Measurements from ENCODE around the gene EML6. TPM values are rescaled to one million over a fixed set of nuclear protein-coding genes. Genes with fewer than 3 reads are reported as not detected.

The EML6 gene
- total RNA-seq, 1 donor from 2014 or later, result 0.90 TPM

DNA sequence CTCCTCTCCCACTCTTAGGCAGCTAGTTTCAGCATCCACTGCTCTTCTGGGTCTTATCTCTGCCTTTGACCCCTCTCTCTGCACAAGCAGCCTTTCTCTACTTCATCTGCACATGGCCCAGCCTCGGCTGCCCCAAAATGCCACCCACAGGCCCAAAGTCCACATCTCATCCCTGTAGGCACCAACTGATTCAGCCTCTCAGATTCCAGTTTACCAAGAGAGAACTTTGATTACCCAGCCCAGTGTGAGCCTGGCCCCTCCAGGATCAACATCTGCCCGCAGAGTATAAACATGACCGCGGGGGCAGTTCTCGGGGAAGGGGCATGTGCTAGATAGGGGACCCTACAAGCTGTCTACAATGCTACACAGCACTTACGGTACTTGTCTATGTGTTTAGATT is 185.1 kb downstream of the EML6 start:
- Mint-ChIP-seq H3K9me3 (ENCODE audit: unreplicated experiment) (no peaks in the 10 kb centered on the region), H3K36me3 (ENCODE audit: low read depth, unreplicated experiment) (no peaks in the 10 kb centered on the region), H3K4me1 (ENCODE audit: unreplicated experiment) (no peaks in the 10 kb centered on the region), H3K4me3 (ENCODE audit: unreplicated experiment) (no peak overlapping the region), H3K27ac (ENCODE audit: unreplicated experiment) (no peak overlapping the region), H3K27me3 (ENCODE audit: unreplicated experiment) (no peaks in the 10 kb centered on the region)
- DNase-seq (ENCODE audit: low spot score), result no peak
- TF ChIP-seq, protein P1, sequence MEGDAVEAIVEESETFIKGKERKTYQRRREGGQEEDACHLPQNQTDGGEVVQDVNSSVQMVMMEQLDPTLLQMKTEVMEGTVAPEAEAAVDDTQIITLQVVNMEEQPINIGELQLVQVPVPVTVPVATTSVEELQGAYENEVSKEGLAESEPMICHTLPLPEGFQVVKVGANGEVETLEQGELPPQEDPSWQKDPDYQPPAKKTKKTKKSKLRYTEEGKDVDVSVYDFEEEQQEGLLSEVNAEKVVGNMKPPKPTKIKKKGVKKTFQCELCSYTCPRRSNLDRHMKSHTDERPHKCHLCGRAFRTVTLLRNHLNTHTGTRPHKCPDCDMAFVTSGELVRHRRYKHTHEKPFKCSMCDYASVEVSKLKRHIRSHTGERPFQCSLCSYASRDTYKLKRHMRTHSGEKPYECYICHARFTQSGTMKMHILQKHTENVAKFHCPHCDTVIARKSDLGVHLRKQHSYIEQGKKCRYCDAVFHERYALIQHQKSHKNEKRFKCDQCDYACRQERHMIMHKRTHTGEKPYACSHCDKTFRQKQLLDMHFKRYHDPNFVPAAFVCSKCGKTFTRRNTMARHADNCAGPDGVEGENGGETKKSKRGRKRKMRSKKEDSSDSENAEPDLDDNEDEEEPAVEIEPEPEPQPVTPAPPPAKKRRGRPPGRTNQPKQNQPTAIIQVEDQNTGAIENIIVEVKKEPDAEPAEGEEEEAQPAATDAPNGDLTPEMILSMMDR (IDR thresholded peaks at IDR 0.05; ENCODE audit: unreplicated experiment), result no peak

DNA sequence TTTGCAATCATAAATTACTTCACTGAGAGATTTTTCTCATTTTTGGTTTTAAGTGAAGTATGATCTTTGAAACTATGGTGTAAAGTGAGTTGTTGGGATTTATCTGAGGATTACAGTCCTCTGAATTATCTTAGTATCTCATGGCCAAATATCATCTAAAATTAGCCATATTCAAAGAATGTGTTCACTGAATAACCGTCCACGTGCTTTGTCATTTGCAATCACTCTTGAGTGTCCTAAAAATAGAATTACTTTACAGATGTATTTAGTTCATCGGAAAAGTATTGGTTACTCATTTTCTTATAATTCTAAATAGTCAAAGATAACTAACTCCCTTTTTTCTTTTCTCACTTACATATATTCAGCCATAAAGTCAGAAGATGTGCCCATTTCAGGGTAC is 185.5 kb downstream of the EML6 start:
- TF ChIP-seq, protein P1 (IDR thresholded peaks at IDR 0.05; ENCODE audit: unreplicated experiment), result no peak
- Mint-ChIP-seq H3K4me1 (ENCODE audit: unreplicated experiment) (no peaks in the 10 kb centered on the region), H3K36me3 (ENCODE audit: low read depth, unreplicated experiment) (no peaks in the 10 kb centered on the region), H3K9me3 (ENCODE audit: unreplicated experiment) (no peaks in the 10 kb centered on the region), H3K27me3 (ENCODE audit: unreplicated experiment) (no peaks in the 10 kb centered on the region), H3K27ac (ENCODE audit: unreplicated experiment) (no peak overlapping the region), H3K4me3 (ENCODE audit: unreplicated experiment) (no peak overlapping the region)
- no peak for DNase-seq (ENCODE audit: low spot score)

DNA sequence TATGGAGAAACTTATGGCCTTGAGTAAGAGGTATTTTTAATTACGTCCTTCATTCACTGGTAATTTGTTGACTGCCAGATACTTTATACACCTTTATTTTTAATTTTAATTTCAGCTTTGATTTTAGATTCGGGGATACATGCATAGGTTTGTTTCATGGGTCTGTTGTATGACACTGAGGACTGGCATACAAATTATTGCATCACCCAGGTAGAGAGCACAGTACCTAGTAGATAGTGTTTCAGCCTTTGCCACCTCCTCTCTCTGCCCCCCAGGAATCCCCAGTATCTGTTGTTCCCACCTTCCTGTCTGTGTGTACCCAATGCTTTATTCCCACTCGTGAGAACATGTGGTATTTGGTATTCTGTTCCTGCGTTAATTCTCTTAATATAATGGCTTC is 188.8 kb downstream of the EML6 start:
- H3K9me3 Mint-ChIP-seq (ENCODE audit: unreplicated experiment), result no peaks in the 10 kb centered on the region
- H3K27me3 Mint-ChIP-seq (ENCODE audit: unreplicated experiment), result no peaks in the 10 kb centered on the region
- TF ChIP-seq, protein P1 (IDR thresholded peaks at IDR 0.05; ENCODE audit: unreplicated experiment), result no peak
- H3K36me3 Mint-ChIP-seq (ENCODE audit: low read depth, unreplicated experiment), result no peaks in the 10 kb centered on the region
- no peaks in the 10 kb centered on the region for H3K4me1 Mint-ChIP-seq (ENCODE audit: unreplicated experiment)
- no peak for DNase-seq (ENCODE audit: low spot score)
- H3K4me3 Mint-ChIP-seq (ENCODE audit: unreplicated experiment), result no peak overlapping the region
- H3K27ac Mint-ChIP-seq (ENCODE audit: unreplicated experiment), result no peak overlapping the region

DNA sequence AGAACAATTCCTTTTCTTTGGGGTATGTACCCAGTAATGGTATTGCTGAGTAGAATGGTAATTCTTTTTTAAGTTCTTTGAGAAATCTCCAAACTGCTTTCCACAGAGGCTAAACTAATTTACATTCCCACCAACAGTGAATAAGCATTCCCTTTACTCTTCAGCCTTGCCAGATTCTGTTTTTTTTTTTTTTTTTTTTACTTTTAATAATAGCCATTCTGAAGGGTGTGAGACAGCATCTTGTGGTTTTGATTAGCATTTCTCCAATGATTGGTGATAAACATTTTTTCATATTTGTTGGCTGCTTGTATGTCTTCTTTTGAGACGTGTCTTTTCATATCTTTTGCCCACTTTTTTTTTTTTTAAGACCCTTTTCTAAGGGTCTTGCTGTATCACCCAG is 189.4 kb downstream of the EML6 start:
- no peaks in the 10 kb centered on the region for H3K9me3 Mint-ChIP-seq (ENCODE audit: unreplicated experiment)
- H3K36me3 Mint-ChIP-seq (ENCODE audit: low read depth, unreplicated experiment), result no peaks in the 10 kb centered on the region
- DNase-seq (ENCODE audit: low spot score), result no peak
- TF ChIP-seq, protein P1 (IDR thresholded peaks at IDR 0.05; ENCODE audit: unreplicated experiment), result no peak
- H3K27ac Mint-ChIP-seq (ENCODE audit: unreplicated experiment), result no peak overlapping the region
- no peaks in the 10 kb centered on the region for H3K27me3 Mint-ChIP-seq (ENCODE audit: unreplicated experiment)
- H3K4me3 Mint-ChIP-seq (ENCODE audit: unreplicated experiment), result no peak overlapping the region
- no peaks in the 10 kb centered on the region for H3K4me1 Mint-ChIP-seq (ENCODE audit: unreplicated experiment)

- no peaks in the 10 kb centered on the region for H3K36me3 Mint-ChIP-seq (ENCODE audit: low read depth, unreplicated experiment)
- no peaks in the 10 kb centered on the region for H3K9me3 Mint-ChIP-seq (ENCODE audit: unreplicated experiment)
Observed at GRCh38 chr2:54914637-54915036, 191.2 kb downstream of the EML6 start.

More at GRCh38 chr2:54914637-54915036, 191.2 kb downstream of the EML6 start:
- Mint-ChIP-seq H3K4me1 (ENCODE audit: unreplicated experiment) (peaks cover 4% of the 10 kb centered on the region), H3K4me3 (ENCODE audit: unreplicated experiment) (no peak overlapping the region), H3K27ac (ENCODE audit: unreplicated experiment) (no peak overlapping the region), H3K27me3 (ENCODE audit: unreplicated experiment) (no peaks in the 10 kb centered on the region)
- no peak for DNase-seq (ENCODE audit: low spot score)
- TF ChIP-seq, protein P1 (IDR thresholded peaks at IDR 0.05; ENCODE audit: unreplicated experiment), result no peak
